PC-9 (cell line): ENCODE measurements around the gene LRRC34. TPM values are rescaled to one million over a fixed set of nuclear protein-coding genes. Genes with fewer than 3 reads are reported as not detected.

Experiments used
- BruUV-seq: library from RNA; stranded (reverse); fragments of 400-500 nt; replicated peaks from 2 replicates; lab custom pipeline; 2021; lab: Mats Ljungman, UMichigan
- CTCF ChIA-PET: fragments of 300-600 bp; sonication (Branson Sonifier 250); formaldehyde crosslinking; loops from one replicate; lab custom pipeline; 2022; ENCODE audit warnings: antibody characterized with exemption; lab: Charles Lee
- POLR2A ChIA-PET: fragments of 300-600 bp; sonication (Branson Sonifier 250); formaldehyde crosslinking; loops from one replicate; lab custom pipeline; 2022; ENCODE audit warnings: antibody characterized with exemption; ENCODE audit not compliant: unreplicated experiment; lab: Charles Lee
- DNase-seq, 2 experiments: peaks; one replicate each; pipeline versions ENCODE4 v3.0.0 to v3.0.0-alpha.2; 2015 to 2022; ENCODE audit warnings: mixed read lengths in 1 of 2
- H2AFZ ChIP-seq: fragments of 200-600 bp; sonication (generic); 2 replicates; pipeline ENCODE4 v1.8.1; 2017; ENCODE audit warnings: antibody characterized with exemption
- H3F3A ChIP-seq: fragments of 200-600 bp; sonication (generic); 2 replicates; pipeline ENCODE4 v1.8.1; 2017; ENCODE audit warnings: antibody characterized with exemption, mild to moderate bottlenecking, low read depth; ENCODE audit not compliant: insufficient read depth
- H3K27ac ChIP-seq: fragments of 200-600 bp; sonication (generic); 2 replicates; pipeline ENCODE4 v1.6.1; 2016; ENCODE audit warnings: mixed run types
- H3K27me3 ChIP-seq: fragments of 200-600 bp; sonication (generic); 2 replicates; pipeline ENCODE4 v1.6.1; 2016; ENCODE audit warnings: low read depth, mixed run types; ENCODE audit not compliant: insufficient read depth
- H3K36me3 ChIP-seq: fragments of 200-600 bp; sonication (generic); 2 replicates; pipeline ENCODE4 v1.6.1; 2016; ENCODE audit warnings: low read depth, mixed run types
- H3K4me1 ChIP-seq: fragments of 200-600 bp; sonication (generic); replicated peaks from 2 replicates; pipeline ENCODE4 v1.6.1; 2016; ENCODE audit warnings: mixed run types; ENCODE audit not compliant: insufficient read depth
- H3K4me2 ChIP-seq: fragments of 200-600 bp; sonication (generic); 2 replicates; pipeline ENCODE4 v1.6.1; 2017; ENCODE audit warnings: mixed run types
- H3K4me3 ChIP-seq: fragments of 200-600 bp; sonication (generic); 2 replicates; pipeline ENCODE4 v1.6.1; 2016; ENCODE audit warnings: mixed run types
- H3K79me2 ChIP-seq: fragments of 200-600 bp; sonication (generic); 2 replicates; pipeline ENCODE4 v1.6.1; 2017; ENCODE audit warnings: low read depth, mixed run types
- H3K9me2 ChIP-seq: fragments of 200-600 bp; sonication (generic); 2 replicates; pipeline ENCODE4 v1.8.1; 2017; ENCODE audit warnings: mild to moderate bottlenecking; ENCODE audit not compliant: insufficient read depth
- H3K9me3 ChIP-seq: fragments of 200-600 bp; sonication (generic); 2 replicates; pipeline ENCODE4 v1.8.1; 2016; ENCODE audit warnings: low read depth; ENCODE audit not compliant: insufficient read depth
- H4K20me1 ChIP-seq: fragments of 200-600 bp; sonication (generic); 2 replicates; pipeline ENCODE4 v1.8.1; 2017; ENCODE audit not compliant: insufficient read depth
- EZH2 ChIP-seq: fragments of 200-600 bp; sonication (generic); IDR thresholded peaks from 2 replicates; pipeline ENCODE4 v1.8.0; 2017; ENCODE audit warnings: antibody characterized with exemption, low read depth
- intact Hi-C: fragments of 100-400 bp; cut with micrococcal nuclease; formaldehyde crosslinking; loops from one replicate; pipeline ENCODE4 v1.10.0; 2022; ENCODE audit not compliant: unreplicated experiment
- total RNA-seq: library from RNA; stranded (reverse); gene quantifications from 2 replicates; pipeline ENCODE4 v1.2.3, GENCODE V29; 2021
- TF ChIP-seq, protein P1 (sequence below): fragments of 200-600 bp; sonication (generic); conservative IDR thresholded peaks from 2 replicates; pipeline ENCODE4 v1.6.1; 2017; ENCODE audit warnings: mixed run types, antibody characterized with exemption, mild to moderate bottlenecking, moderate library complexity

The LRRC34 gene
- total RNA-seq, 1 experiment from 2014 or later = 10.3 TPM

- no peak overlapping the region for H3K4me2 ChIP-seq
- POLR2A ChIA-PET = no interaction called here
- intact Hi-C loops = no loop called here
Observed at GRCh38 chr3:169847896-169848295, 35.2 kb upstream of the LRRC34 start.

DNA sequence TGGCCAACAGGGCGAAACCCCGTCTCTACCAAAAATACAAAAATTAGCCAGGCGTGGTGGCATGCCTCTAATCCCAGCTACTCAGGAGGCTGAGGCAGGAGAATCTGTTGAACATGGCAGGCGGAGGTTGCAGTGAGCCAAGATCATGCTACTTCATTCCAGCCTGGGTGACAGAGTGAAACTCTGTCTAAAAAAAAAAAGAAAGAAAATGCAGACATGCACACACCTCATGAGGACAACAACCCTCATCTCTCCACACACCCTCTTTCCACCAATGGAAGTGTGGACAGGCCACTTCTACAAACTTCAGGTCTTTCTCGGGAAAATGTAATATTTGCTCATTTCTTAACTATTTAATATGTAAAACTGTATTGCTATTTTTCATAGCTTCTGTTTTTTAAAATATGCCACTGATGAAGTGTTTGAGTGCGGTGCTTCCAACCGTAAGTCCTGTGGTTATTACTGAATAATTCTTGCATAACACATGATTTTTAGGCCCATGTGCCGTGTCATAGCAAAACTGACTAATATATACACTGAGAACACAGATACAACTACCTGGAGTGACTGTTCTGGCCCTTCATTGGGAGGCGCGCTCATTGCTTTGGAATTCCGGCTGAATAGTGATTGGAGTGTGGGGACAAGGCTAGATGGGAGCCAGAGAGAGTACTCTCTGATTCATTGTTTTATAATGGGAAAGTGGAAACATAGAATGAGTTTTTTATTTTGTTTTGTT lies 33.9 kb upstream of the LRRC34 start:
- ChIA-PET CTCF (interaction anchor here (0.6 kb wide), 1 partner anchor 15 kb away, joined by 3 read pairs; no protein-coding TSS in a partner anchor), POLR2A (interaction anchor here (0.7 kb wide), 1 partner anchor 896 kb away, joined by 3 read pairs; no protein-coding TSS in a partner anchor)
- no TSS peak for BruUV-seq
- no peaks in the 10 kb centered on the region for H3F3A ChIP-seq
- H4K20me1 ChIP-seq = no peaks in the 10 kb centered on the region
- no peak overlapping the region for H2AFZ ChIP-seq
- H3K9me2 ChIP-seq = no peaks in the 10 kb centered on the region
- H3K36me3 ChIP-seq = no peaks in the 10 kb centered on the region
- no peaks in the 10 kb centered on the region for H3K79me2 ChIP-seq
- no peaks in the 10 kb centered on the region for H3K4me1 ChIP-seq
- no peak overlapping the region for H3K27ac ChIP-seq
- H3K27me3 ChIP-seq = no peaks in the 10 kb centered on the region
- H3K4me2 ChIP-seq = no peak overlapping the region
- no peak overlapping the region for H3K4me3 ChIP-seq
- TF ChIP-seq EZH2 = no peak
- TF ChIP-seq, protein P1, sequence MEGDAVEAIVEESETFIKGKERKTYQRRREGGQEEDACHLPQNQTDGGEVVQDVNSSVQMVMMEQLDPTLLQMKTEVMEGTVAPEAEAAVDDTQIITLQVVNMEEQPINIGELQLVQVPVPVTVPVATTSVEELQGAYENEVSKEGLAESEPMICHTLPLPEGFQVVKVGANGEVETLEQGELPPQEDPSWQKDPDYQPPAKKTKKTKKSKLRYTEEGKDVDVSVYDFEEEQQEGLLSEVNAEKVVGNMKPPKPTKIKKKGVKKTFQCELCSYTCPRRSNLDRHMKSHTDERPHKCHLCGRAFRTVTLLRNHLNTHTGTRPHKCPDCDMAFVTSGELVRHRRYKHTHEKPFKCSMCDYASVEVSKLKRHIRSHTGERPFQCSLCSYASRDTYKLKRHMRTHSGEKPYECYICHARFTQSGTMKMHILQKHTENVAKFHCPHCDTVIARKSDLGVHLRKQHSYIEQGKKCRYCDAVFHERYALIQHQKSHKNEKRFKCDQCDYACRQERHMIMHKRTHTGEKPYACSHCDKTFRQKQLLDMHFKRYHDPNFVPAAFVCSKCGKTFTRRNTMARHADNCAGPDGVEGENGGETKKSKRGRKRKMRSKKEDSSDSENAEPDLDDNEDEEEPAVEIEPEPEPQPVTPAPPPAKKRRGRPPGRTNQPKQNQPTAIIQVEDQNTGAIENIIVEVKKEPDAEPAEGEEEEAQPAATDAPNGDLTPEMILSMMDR = no peak
- intact Hi-C loops = no loop called here
- no peaks in the 10 kb centered on the region for H3K9me3 ChIP-seq
- peak; percentile 60 to 65 for DNase-seq

More at GRCh38 chr3:169847896-169848295, 35.2 kb upstream of the LRRC34 start:
- Histone ChIP-seq H2AFZ (no peak overlapping the region), H3K4me3 (no peak overlapping the region), H3K36me3 (no peaks in the 10 kb centered on the region), H3K9me2 (no peaks in the 10 kb centered on the region), H3F3A (no peaks in the 10 kb centered on the region), H3K27me3 (no peaks in the 10 kb centered on the region), H3K9me3 (no peaks in the 10 kb centered on the region), H3K27ac (no peak overlapping the region), H4K20me1 (no peaks in the 10 kb centered on the region), H3K4me1 (no peaks in the 10 kb centered on the region), H3K79me2 (no peaks in the 10 kb centered on the region)
- no TSS peak for BruUV-seq
- CTCF ChIA-PET = no interaction called here
- no peak for DNase-seq
- TF ChIP-seq, protein P1 = no peak
- no peak for TF ChIP-seq EZH2

- no peaks in the 10 kb centered on the region for H3K9me3 ChIP-seq
- BruUV-seq = no TSS peak
- TF ChIP-seq EZH2 = no peak
- TF ChIP-seq, protein P1 = no peak
- no peaks in the 10 kb centered on the region for H3K36me3 ChIP-seq
- no peaks in the 10 kb centered on the region for H3K4me1 ChIP-seq
- no peaks in the 10 kb centered on the region for H3F3A ChIP-seq
- no peak overlapping the region for H3K27ac ChIP-seq
- CTCF ChIA-PET = no interaction called here
- no peaks in the 10 kb centered on the region for H3K79me2 ChIP-seq
- intact Hi-C loops = no loop called here
- DNase-seq = no peak
- no peak overlapping the region for H2AFZ ChIP-seq
- no peak overlapping the region for H3K4me2 ChIP-seq
- H3K4me3 ChIP-seq = no peak overlapping the region
- H3K27me3 ChIP-seq = no peaks in the 10 kb centered on the region
- no peaks in the 10 kb centered on the region for H3K9me2 ChIP-seq
- POLR2A ChIA-PET = interaction anchor here (0.5 to 0.7 kb wide), 2 partner anchors 605 to 1755 kb away, joined by 3 to 7 read pairs; no protein-coding TSS in a partner anchor
- H4K20me1 ChIP-seq = no peaks in the 10 kb centered on the region
Observed at GRCh38 chr3:169842960-169843359, 30.3 kb upstream of the LRRC34 start.
